Osteoblast (primary cell): ENCODE results near the gene YIPF3. TPM values are rescaled to one million over a fixed set of nuclear protein-coding genes. Genes with fewer than 3 reads are reported as not detected.
A peak's percentile ranks its signal among the peaks of the same experiment; 100 is the strongest.
"Not testable (repeated sequence)": the region's sequence is repeated elsewhere in the genome, so short reads cannot be mapped to it uniquely, and the experiment has no call there.

Experiments
- DNase-seq: peaks from one replicate; pipeline ENCODE4 v3.0.0; 2011; ENCODE audit warnings: low spot score, mixed read lengths; ENCODE audit not compliant: insufficient read length; ENCODE audit errors: missing footprints
- H2AFZ ChIP-seq: 2 replicates; pipeline ENCODE4 v1.6.0; 2011; ENCODE audit warnings: mild to moderate bottlenecking, low read length
- H3K27ac ChIP-seq: 2 replicates; pipeline ENCODE4 v1.5.1; 2011; ENCODE audit warnings: mild to moderate bottlenecking, low read depth, low read length, moderate library complexity
- H3K27me3 ChIP-seq: 2 replicates; pipeline ENCODE4 v1.6.0; 2012; ENCODE audit warnings: mild to moderate bottlenecking, control low read depth, inconsistent platforms, low read length, moderate library complexity; ENCODE audit not compliant: insufficient read depth
- H3K36me3 ChIP-seq: 2 replicates; pipeline ENCODE4 v1.5.1; 2011; ENCODE audit warnings: mild to moderate bottlenecking, low read length, control low read depth, moderate library complexity; ENCODE audit not compliant: insufficient read depth
- H3K4me1 ChIP-seq: 2 replicates; pipeline ENCODE4 v1.5.1; 2011; ENCODE audit warnings: mild to moderate bottlenecking, low read length, control low read depth, moderate library complexity; ENCODE audit not compliant: insufficient read depth
- H3K4me2 ChIP-seq: 2 replicates; pipeline ENCODE4 v1.6.0; 2011; ENCODE audit warnings: mild to moderate bottlenecking, low read length; ENCODE audit not compliant: insufficient read depth
- H3K4me3 ChIP-seq: fragments of 200-600 bp; sonication (generic); 3 replicates; pipeline ENCODE4 v1.5.1; 2012; ENCODE audit warnings: mild to moderate bottlenecking, low read length, inconsistent platforms; ENCODE audit not compliant: insufficient read depth
- H3K79me2 ChIP-seq: 2 replicates; pipeline ENCODE4 v1.6.0; 2012; ENCODE audit warnings: mild to moderate bottlenecking, low read length, control low read depth, inconsistent platforms; ENCODE audit not compliant: insufficient read depth
- H3K9me3 ChIP-seq: 2 replicates; pipeline ENCODE4 v1.5.1; 2011; ENCODE audit warnings: low read depth, low read length, control low read depth
- H4K20me1 ChIP-seq: 2 replicates; pipeline ENCODE4 v1.6.0; 2012; ENCODE audit warnings: mild to moderate bottlenecking, low read length, control low read depth; ENCODE audit not compliant: insufficient read depth
- CTCF ChIP-seq: IDR thresholded peaks from 2 replicates; pipeline ENCODE4 v1.5.1; 2011; ENCODE audit warnings: mild to moderate bottlenecking, low read depth, low read length, moderate library complexity; ENCODE audit errors: extremely low read depth
- total RNA-seq: library from RNA; depleted of rRNA; stranded (reverse); fragments of >200 nt; gene quantifications from 2 replicates; pipeline ENCODE4 v1.2.3, GENCODE V29; 2012

The YIPF3 gene
- total RNA-seq = 98.8 and 126 TPM in 2 replicates

- H3K4me1 ChIP-seq = peaks cover 19% of the 10 kb centered on the region
- H2AFZ ChIP-seq = peak within 1 kb of the TSS; percentile 96
- peaks cover 34% of the 10 kb centered on the region for H4K20me1 ChIP-seq
- H3K79me2 ChIP-seq = peaks cover 73% of the 10 kb centered on the region
- no peak for TF ChIP-seq CTCF
- peak; percentile 99 for DNase-seq
- peaks cover 63% of the 10 kb centered on the region for H3K36me3 ChIP-seq
- peak within 1 kb of the TSS; percentile 99 for H3K4me3 ChIP-seq
- H3K4me2 ChIP-seq = peak within 1 kb of the TSS; percentile 97
- H3K27ac ChIP-seq = peak within 1 kb of the TSS; percentile 92
- H3K9me3 ChIP-seq = no peaks in the 10 kb centered on the region
- no peaks in the 10 kb centered on the region for H3K27me3 ChIP-seq
Measured at GRCh38 chr6:43516697-43517504, at the start of gene YIPF3, which contains the start of gene POLR1C. YIPF3 (minus strand) TSS chr6:43516926; CDS start chr6:43516807, 119 bp downstream. POLR1C (plus strand) TSS chr6:43517089; CDS start chr6:43517110, 21 bp downstream.

GRCh38 chr6:43559328-43559727 is 42.6 kb upstream of the YIPF3 start:
- Histone ChIP-seq H3K36me3 (peaks cover 86% of the 10 kb centered on the region), H2AFZ (no peak overlapping the region), H3K27me3 (no peaks in the 10 kb centered on the region), H3K79me2 (no peaks in the 10 kb centered on the region), H3K4me3 (no peak overlapping the region), H3K27ac (no peak overlapping the region), H3K4me2 (no peak overlapping the region), H3K9me3 (no peaks in the 10 kb centered on the region), H4K20me1 (no peaks in the 10 kb centered on the region), H3K4me1 (no peaks in the 10 kb centered on the region)
- no peak for TF ChIP-seq CTCF
- no peak for DNase-seq

- H3K27ac ChIP-seq, H3K4me3 ChIP-seq, H3K9me3 ChIP-seq, H3K79me2 ChIP-seq, H3K4me1 ChIP-seq, H3K27me3 ChIP-seq, H3K4me2 ChIP-seq, H4K20me1 ChIP-seq, H2AFZ ChIP-seq, DNase-seq: not testable (repeated sequence)
- H3K36me3 ChIP-seq = peaks cover 87% of the 10 kb centered on the region
Measured at GRCh38 chr6:43557620-43558019, 40.9 kb upstream of the YIPF3 start.

- Histone ChIP-seq H3K36me3 (peaks cover 90% of the 10 kb centered on the region), H3K9me3 (no peaks in the 10 kb centered on the region), H3K4me2 (no peak overlapping the region), H3K79me2 (no peaks in the 10 kb centered on the region), H3K4me1 (no peaks in the 10 kb centered on the region), H3K27me3 (no peaks in the 10 kb centered on the region), H3K4me3 (no peak overlapping the region), H4K20me1 (no peaks in the 10 kb centered on the region), H2AFZ (no peak overlapping the region), H3K27ac (no peak overlapping the region)
- no peak for TF ChIP-seq CTCF
- no peak for DNase-seq
Measured at GRCh38 chr6:43547222-43547621, 30.5 kb upstream of the YIPF3 start.
